ENCODE data around the gene SCUBE2. TPM values are rescaled to one million over a fixed set of nuclear protein-coding genes. Genes with fewer than 3 reads are reported as not detected.

The SCUBE2 gene
- total RNA-seq, 4 donors from 2014 or later, result 4.4 to 17.3 (median 10.3) TPM

GRCh38 chr11:9046481-9046880 lies 44.9 kb downstream of the SCUBE2 start:
- intact Hi-C loops (cut with DNase I; ENCODE audit: low total_unique reads), result no loop called here
- WGBS, 2 donors, result 76 to 90% methylated on average over 4 of the region's 4 CpGs
- no peak for DNase-seq (ENCODE audit: low spot score in 2 of 2)
- TF ChIP-seq POLR2A (IDR thresholded peaks at IDR 0.05) (no peak), CTCF (IDR thresholded peaks at IDR 0.05) (no peak)
- H3K4me3 ChIP-seq (ENCODE audit: low read depth, poor library complexity, severe bottlenecking), result no peak overlapping the region

GRCh38 chr11:9042488-9042887 lies 48.9 kb downstream of the SCUBE2 start:
- no peak overlapping the region for H3K4me3 ChIP-seq (ENCODE audit: low read depth, poor library complexity, severe bottlenecking)
- intact Hi-C loops (cut with DNase I; ENCODE audit: low total_unique reads), result no loop called here
- 70 to 83% methylated on average over 1 of the region's 1 CpG for WGBS, 2 donors
- TF ChIP-seq POLR2A (IDR thresholded peaks at IDR 0.05), result no peak
- no peak for TF ChIP-seq CTCF (IDR thresholded peaks at IDR 0.05)
- DNase-seq (ENCODE audit: low spot score in 2 of 2), result no peak

GRCh38 chr11:9041747-9042146 lies 49.7 kb downstream of the SCUBE2 start:
- DNase-seq (ENCODE audit: low spot score in 2 of 2), result no peak
- no peak for TF ChIP-seq CTCF (IDR thresholded peaks at IDR 0.05)
- TF ChIP-seq POLR2A (IDR thresholded peaks at IDR 0.05), result no peak
- intact Hi-C loops (cut with DNase I; ENCODE audit: low total_unique reads), result no loop called here
- no peak overlapping the region for H3K4me3 ChIP-seq (ENCODE audit: low read depth, poor library complexity, severe bottlenecking)
- WGBS, 2 donors, result 59 to 89% methylated on average over 2 of the region's 2 CpGs

GRCh38 chr11:9040410-9040809 lies 51.0 kb downstream of the SCUBE2 start:
- no peak for TF ChIP-seq CTCF (IDR thresholded peaks at IDR 0.05)
- TF ChIP-seq POLR2A (IDR thresholded peaks at IDR 0.05), result no peak
- intact Hi-C loops (cut with DNase I; ENCODE audit: low total_unique reads), result no loop called here
- whole genome bisulfite sequencing, 2 donors, result 88 to 97% methylated on average over 10 of the region's 10 CpGs
- no peak for DNase-seq (ENCODE audit: low spot score in 2 of 2)
- H3K4me3 ChIP-seq (ENCODE audit: low read depth, poor library complexity, severe bottlenecking), result no peak overlapping the region

- no peak for DNase-seq (ENCODE audit: low spot score in 2 of 2)
- intact Hi-C loops (cut with DNase I; ENCODE audit: low total_unique reads), result no loop called here
- H3K4me3 ChIP-seq (ENCODE audit: low read depth, poor library complexity, severe bottlenecking), result no peak overlapping the region
- WGBS, 2 donors, result 93 to 98% methylated on average over 19 of the region's 19 CpGs
- TF ChIP-seq POLR2A (IDR thresholded peaks at IDR 0.05), result no peak
- TF ChIP-seq CTCF (IDR thresholded peaks at IDR 0.05), result no peak
Observed at GRCh38 chr11:9039863-9040262, 51.5 kb downstream of the SCUBE2 start.

GRCh38 chr11:9039198-9039597 lies 52.2 kb downstream of the SCUBE2 start:
- intact Hi-C loops (cut with DNase I; ENCODE audit: low total_unique reads), result no loop called here
- TF ChIP-seq CTCF (IDR thresholded peaks at IDR 0.05) (no peak), POLR2A (IDR thresholded peaks at IDR 0.05) (no peak)
- no peak for DNase-seq (ENCODE audit: low spot score in 2 of 2)
- WGBS, 2 donors, result 78 to 89% methylated on average over 9 of the region's 9 CpGs
- H3K4me3 ChIP-seq (ENCODE audit: low read depth, poor library complexity, severe bottlenecking), result no peak overlapping the region
